Fibroblast of pulmonary artery (primary cell): ENCODE measurements around the gene CEMIP2.

Experiments
- DNase-seq: peaks from one replicate; pipeline ENCODE4 v3.0.0-alpha.2; 2010; ENCODE audit warnings: low read depth
- H3K4me3 ChIP-seq: replicated peaks from 2 replicates; pipeline ENCODE4 v1.5.1; 2011; ENCODE audit warnings: low read depth, mild to moderate bottlenecking, control low read depth, low read length, moderate library complexity
- CTCF ChIP-seq: IDR thresholded peaks from 2 replicates; pipeline ENCODE4 v1.5.1; 2011; ENCODE audit warnings: mild to moderate bottlenecking, control low read depth, low read length, inconsistent platforms; ENCODE audit errors: missing control alignments

The CEMIP2 gene

GRCh38 chr9:71655141-71655540 is 113.2 kb downstream of the CEMIP2 start:
- no peak for TF ChIP-seq CTCF
- DNase-seq: no peak

GRCh38 chr9:71652480-71652879 is 115.8 kb downstream of the CEMIP2 start:
- no peak overlapping the region for H3K4me3 ChIP-seq
- TF ChIP-seq CTCF: no peak
- no peak for DNase-seq

More at GRCh38 chr9:71655141-71655540, 113.2 kb downstream of the CEMIP2 start:
- H3K4me3 ChIP-seq: no peak overlapping the region

GRCh38 chr9:71648453-71648852 is 119.9 kb downstream of the CEMIP2 start:
- TF ChIP-seq CTCF: no peak
- H3K4me3 ChIP-seq: no peak overlapping the region
- no peak for DNase-seq

GRCh38 chr9:71647094-71647591 is 121.2 kb downstream of the CEMIP2 start:
- no peak for TF ChIP-seq CTCF
- H3K4me3 ChIP-seq: no peak overlapping the region
- peak; percentile 94 for DNase-seq

GRCh38 chr9:71646131-71646530 is 122.2 kb downstream of the CEMIP2 start:
- no peak overlapping the region for H3K4me3 ChIP-seq
- no peak for TF ChIP-seq CTCF
- no peak for DNase-seq

DNA sequence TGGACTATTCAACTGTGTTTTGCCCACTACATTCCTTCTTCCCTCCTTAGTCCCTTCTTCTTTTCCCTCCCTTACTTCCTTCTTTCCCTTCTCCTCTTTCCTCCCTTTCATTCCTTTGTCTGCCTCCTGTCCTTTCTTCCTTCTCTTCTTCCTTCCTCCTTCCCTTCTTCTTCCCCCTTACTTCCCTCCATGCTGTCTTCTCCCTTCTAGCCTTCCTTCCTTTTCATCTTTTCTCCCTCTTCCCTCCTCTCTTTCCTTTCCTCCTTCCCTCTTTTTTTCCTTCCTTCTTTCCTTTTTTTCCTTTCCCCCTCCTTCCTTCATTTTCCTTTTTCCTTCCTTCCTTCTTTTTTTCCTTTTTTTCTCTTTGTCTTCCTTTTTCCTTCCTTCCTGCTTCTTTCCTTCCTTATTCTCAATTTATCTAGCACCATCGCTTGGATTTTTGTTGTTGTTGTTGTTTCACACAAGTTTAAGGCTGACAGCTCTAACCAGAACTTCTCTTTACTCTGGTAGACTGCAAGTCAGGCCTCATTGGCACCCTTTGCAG is 123.4 kb downstream of the CEMIP2 start:
- no peak for DNase-seq
- H3K4me3 ChIP-seq: no peak overlapping the region
- no peak for TF ChIP-seq CTCF

DNA sequence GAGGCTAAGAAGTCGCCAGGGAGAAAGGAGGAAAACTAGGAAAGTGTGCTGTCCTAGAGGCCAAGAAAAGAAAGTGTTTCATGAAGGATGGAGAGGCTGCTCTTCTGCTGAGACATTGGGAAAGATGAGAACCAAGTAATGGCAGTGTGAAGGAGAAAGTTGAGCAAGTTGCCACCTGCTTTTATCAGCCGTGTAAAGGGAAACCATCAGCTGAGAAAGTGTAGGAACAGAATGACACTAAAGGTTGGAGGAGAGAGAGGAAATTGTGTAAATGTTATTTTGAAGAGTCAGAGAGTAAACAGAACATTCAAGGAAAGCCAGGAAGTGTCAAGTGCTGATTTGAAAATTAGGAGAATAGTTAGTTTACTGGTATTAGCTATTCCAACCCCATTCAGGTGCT is 125.0 kb downstream of the CEMIP2 start:
- no peak for TF ChIP-seq CTCF
- H3K4me3 ChIP-seq: no peak overlapping the region
- no peak for DNase-seq
